ENCODE results near the gene SDK1. TPM values are rescaled to one million over a fixed set of nuclear protein-coding genes. Genes with fewer than 3 reads are reported as not detected.

Gene SDK1
- total RNA-seq = 0.16 and 0.24 TPM in 2 replicates

DNA sequence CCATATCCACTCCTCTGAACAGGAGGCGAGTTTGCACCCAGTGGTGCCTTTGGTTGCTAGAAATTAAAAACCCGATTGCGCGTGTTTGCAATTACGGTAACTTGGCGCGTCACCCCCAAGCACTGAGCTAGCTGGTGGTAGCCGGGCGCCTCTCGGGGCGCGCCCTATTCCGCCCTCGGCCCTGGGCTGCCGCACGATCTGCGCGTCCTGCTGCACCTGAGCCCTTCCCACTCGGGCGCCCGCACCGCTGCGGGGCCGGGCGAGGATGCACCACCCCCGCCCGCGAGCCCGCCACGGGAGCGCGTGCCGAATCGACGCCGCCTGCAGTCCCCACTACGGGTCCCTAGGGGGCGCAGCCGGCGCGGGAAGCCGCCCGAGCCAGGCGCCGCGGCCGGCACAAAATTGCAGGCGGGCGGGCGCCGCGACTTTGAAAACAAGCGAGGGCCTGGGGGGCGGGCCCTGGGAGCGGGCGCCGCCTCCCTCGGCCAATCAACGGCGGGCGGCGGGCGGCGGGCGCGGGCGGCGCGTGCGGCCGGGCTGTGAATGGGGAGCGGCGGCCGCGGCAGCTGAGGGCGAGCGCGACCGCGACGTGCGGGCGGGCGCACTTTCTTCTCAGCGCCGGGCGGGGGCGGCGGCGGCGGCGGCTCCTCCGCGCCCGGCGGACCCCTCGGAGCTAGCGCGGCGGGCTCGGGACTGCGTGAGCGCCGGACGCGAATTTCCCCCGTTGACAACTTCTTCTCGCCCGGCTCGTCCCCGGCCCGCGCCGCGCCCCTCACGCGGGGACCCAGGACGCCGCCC lies at the start of gene SDK1:
Gene SDK1 (plus strand): TSS at position 602 of the 798 bp plus-strand sequence. CDS start 335 bp downstream, outside the sequence.

All from hair follicle dermal papilla cell (primary cell).